HG02840 (cell line): Measurements from ENCODE around the gene EIF1AD.

Experiments used
- ATAC-seq: cut with Tn5 transposase; IDR thresholded peaks from one replicate; pipeline ENCODE4 v1.9.1; 2021; ENCODE audit warnings: mild to moderate bottlenecking, moderate library complexity, moderate number of reproducible peaks; ENCODE audit not compliant: unreplicated experiment, low FRiP score

Gene EIF1AD

DNA sequence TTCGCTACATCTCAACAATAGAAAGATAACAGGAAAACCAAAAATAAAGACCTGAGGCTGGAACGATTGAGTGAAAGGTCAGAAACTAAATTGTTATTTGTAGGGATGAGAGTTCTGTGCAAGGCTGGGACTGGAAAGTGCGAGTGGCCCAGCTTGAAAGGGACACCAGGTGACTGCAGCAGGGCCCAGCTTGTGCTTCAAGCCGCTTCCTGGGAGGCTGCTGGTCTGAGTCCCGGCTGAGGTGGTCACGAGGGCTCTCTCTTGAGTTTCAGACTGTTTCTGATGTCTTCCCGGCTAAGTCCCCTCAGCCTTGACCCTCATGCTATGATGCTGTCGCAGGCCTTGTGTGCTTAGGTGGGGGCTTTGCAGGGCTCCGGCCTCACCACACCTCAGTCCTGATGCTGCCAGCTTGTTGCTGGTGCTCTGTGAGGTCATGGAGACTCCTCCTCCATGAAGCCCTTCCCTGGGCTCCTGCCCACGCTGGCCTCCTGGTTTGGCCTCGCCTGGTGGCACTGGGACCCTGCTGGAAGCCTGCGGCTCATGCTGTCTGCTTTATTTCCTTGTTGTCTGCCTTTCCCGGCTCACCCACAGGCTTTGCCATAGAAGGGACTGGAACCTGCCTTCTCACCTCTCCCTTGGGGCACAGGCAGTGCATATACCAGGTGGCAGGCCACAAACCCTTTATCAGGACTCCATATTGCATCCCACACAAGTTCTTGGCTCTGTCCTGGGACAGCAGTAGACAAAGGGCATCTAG, 4.4 kb upstream of the EIF1AD start:
- ATAC-seq = no peak

DNA sequence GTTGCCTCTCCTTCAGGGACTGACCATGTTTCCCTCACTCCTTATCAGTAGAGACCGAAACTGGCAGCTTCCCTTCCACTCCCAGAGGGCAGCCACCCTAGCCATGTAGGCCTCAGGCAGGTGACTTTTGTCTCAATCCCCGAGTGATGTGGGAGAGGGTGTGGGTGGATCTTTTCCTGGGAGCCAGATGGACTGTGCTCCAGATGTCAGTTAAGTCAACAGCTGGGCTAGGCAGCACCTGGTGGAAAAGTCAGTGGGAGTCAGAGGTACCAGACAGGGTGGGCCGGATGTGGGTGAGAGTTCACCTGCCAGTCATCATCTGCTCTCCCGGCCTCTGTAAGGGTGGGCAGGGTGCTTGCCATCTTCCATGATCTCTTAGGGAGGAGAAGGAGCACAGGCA, 2.2 kb upstream of the EIF1AD start:
- ATAC-seq = no peak

DNA sequence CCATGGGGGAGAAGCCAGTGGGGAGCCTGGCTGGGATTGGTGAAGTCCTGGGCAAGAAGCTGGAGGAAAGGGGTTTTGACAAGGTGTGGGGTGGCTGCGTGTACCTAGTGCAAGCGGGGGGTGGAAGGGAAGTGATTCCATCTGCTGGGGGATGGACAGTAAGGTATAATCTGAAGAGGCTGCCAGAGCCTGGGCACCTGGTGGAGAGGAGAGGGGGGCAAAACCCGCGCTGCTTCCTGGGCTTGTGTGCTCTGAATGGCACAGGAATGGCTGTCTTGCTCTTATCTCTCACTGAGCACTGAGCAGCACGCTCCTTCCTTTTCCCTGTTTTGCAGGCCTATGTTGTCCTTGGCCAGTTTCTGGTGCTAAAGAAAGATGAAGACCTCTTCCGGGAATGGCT, 1.3 kb upstream of the EIF1AD start:
- ATAC-seq = no peak

DNA sequence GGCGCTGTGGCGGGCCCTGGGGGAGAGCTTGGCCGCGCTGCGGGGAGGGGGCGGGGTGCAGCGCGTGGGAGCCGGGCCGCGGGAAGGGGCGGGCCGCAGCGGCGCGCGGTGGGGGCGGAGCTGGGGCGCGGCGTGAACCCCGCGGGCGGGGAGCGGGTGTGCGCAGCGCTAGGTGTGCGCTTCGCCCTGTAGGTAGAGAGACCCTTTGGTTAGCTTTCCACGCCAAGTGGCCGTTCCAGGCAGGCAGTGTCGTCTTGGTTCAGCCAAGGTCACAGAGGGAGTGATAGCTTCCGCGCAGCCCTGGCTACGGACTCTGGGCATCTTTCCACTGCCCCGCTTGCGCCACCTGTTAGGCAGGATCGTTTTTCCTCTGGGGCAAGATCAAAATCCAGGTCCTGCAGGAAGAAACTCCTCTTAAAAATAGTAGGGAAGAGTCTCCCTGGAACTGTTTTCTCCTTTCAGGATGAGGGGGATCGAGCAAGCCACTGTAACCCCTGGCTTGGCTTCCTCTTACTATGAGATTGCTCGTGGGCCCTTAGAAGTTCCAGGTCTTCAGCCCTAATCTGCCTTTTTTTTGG, 780 bp upstream of the EIF1AD start:
- peak; percentile 36 for ATAC-seq

DNA sequence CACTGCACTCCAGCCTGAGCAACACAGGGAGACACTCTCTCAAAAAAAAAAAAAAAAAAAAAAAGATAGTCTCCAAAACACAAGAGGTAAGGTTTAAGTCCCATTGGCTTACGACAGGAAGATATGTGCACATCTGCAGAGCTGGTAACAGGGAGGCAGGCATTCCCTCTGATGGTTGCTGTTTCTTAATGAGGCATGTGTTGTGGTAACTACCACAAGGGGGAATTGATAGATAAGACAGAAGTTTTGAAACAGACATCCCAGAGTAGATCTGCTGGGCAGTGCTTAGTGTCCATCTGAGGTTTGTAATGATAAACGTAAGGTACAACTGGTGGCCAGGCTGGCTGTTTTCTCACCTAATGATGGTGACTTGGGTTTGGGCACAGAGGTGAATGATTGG, 4.7 kb downstream of the EIF1AD start:
- ATAC-seq = no peak

DNA sequence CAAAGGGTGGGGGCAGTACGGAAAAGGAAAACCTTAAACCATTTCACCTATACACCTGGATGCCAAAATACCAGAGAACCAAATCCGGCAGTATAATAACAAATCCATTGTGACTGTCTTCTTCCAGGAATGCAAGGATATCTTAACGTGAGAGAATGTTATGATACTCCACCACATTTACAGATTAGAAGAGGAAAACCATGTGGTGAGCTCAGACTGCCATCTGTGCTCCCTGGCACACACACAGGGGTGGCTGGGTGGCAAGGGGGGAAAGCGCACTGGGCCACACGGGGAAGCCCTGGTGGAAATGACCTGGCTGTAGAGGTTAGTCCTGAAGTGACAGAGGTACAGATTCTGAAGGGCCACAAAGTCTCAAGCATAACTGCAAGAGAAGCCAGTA, 9.9 kb downstream of the EIF1AD start:
- no peak for ATAC-seq

DNA sequence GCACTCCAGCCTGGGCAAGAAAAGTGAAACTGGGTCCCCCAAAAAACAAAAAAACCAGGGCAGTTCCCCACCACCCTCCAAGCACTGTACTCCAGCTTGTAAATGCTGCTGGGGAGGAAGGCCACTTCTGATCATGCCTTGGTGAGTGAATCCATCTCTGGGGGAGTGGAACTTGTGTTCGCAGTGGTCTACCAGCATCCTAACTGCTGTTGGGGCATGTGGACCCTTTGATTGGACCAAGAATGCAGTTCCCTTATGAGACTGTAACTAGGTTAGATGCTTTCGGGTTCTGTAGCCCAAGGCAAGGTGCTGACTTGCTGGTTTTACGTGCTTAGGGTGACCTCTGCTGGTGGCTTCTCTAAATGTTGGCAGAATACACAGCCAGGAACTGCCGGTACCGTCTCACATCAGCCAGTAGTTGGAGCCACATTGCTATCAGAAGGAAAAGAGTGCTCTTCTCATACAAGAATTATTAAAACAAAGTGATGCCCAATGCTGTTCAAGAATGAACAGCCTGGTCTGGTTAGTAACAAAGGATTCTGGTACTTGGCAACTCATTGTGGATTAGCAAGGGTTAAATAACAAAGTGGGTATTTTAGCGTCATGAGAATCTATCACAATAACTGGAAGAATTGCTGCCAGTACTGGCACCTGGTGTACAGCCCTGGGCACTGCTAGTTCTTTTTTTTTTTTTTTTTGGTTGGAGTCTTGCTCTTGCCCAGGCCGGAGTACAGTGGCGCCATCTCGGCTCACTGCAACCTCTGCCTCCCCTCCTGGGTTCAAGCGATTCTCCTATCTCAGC, 13.0 kb downstream of the EIF1AD start:
- ATAC-seq = peak; percentile 88

DNA sequence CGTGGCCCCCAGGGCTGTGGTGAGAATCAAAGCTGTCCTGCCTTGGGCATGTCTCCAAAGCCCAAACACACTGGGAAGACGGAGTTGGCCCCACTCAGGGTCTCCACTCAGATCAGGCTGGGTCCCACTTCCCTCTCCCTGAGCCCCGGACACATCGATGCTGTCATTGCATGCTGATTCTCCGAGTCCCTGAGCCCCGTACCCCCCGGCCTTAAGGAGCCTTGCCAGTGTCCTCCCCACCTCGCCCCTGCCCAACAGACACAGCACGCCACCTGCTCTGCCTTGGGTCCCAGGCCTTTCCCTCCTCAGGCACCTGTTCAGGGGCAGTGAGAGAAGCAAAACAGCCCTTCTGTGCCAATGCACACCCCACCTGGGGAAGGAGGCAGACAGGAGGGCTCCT, 14.6 kb downstream of the EIF1AD start:
- no peak for ATAC-seq

DNA sequence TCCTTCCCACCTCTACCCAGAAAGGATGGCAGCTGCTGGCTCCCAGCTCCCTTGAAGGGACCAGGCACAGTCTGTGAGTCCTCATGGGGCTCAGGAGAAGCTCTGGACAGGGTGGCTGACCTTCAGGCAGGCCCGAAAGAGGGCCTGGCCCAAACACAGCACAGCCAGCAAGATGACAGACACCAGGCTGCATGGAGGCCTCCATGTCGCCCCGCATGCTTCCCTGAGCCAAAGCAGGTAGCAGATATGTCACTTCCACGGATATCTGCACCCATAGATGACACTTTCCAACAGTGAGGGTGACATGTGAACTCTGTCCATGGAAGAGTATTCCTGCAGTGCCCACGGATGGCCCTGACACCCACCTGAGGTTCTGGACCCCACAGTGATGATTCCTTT, 18.4 kb downstream of the EIF1AD start:
- ATAC-seq = no peak

DNA sequence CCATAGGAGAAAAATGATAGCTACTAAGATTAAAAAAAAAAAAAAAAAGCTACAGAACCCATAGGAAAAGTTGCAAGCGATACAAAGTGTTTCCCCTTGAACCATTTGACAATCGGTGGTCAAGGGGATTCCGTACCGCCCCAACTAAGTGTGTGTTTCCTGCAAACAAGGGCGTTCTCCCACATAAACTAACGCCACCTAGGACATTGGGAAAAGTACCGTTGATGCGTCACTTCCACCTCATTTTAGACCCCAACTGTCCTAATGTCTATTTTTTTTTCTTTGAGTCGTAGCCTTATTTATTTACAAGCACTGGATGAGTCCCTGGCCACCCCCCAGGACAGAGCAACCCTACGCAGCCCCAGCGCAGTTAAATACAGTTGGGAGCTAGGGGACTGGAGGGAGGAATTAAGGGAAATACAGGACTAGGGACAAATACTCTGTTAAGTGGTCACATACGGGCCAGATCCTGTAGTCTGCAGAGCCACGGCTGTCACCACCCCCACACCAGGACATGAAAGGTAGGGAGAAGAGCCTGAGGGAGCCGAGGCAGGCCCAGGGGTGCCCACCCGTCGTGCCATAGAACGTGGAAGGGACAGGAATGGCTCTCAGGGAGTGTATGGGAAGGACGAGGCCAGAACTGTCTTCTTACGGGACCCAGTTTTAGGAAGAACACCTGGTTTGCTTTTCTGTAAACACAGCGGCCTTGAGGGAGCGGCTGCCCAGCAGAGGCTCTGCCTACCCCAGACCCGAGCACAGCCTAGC, 19.0 kb downstream of the EIF1AD start:
- no peak for ATAC-seq

DNA sequence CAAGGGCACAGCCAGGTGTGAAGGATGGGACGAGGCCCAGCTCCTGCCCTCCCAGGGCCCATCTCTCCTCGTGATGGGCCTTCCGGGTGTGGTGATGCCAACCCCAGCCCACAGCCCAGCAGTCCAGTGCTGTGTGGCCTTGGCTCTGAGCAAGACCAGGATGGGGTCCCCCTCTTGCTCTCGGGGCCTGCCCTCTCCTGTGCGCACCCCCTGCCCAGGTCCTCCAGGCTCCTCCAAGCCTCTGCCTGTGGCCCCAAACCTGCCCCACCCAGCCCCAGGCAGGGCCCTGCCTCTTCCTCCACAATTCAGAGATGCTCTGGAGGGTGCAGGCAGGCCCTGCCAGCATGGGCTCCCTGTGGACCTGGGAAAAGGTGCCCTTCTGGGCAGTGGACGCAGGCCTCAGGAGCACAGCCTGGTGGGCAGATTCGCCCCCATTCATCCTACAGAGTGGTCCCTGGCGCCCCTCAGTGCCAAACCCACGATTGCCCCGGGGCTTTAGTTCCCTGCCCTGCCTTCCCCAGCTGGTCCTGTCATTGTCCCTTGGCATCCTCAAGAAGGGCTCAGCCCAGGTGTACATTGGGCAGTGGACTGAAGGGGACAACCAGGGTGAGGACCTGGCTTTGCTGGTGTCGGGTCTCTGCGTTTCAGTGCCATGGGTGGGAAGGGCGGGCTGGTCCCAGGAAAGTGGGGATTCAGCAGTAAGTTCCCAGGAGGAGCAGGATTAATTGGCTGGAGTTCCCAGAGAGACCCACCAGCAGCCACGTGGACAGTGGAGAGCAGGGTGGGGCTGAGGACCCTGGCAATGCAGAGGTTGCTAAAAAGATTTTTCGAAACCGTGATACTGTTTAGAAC, 19.8 kb downstream of the EIF1AD start:
- no peak for ATAC-seq

DNA sequence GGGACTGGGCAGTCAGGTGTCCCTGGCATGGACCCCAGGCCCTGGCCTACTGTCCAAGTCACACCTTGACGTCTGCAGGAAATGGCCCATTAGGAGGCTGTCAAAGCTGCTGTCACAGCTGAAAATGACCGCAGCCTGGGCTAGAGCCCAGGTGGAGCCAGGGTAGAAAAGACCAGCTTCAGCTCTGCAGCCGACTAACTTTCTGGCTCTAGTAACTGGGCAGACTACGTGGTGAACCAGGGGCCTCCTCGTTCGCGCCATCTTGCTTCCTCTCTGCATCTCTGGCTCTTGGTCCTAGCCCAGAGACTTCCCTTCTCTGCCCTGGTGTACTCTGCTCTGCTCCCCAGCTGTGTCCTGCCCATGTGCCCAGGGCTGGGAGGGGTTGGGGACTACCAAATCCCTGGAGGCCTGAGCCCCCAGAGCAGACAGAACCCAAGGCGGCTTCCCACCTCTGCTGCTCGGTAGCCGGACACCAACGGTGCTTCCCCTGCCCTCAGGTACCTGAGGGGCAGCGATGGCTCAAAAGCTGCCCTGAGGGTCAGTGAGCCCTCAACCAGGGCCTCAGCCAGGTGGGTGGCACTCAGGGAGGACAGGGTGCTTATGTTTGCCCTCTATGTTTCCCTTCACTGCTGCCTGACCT, 20.7 kb downstream of the EIF1AD start:
- ATAC-seq = no peak

DNA sequence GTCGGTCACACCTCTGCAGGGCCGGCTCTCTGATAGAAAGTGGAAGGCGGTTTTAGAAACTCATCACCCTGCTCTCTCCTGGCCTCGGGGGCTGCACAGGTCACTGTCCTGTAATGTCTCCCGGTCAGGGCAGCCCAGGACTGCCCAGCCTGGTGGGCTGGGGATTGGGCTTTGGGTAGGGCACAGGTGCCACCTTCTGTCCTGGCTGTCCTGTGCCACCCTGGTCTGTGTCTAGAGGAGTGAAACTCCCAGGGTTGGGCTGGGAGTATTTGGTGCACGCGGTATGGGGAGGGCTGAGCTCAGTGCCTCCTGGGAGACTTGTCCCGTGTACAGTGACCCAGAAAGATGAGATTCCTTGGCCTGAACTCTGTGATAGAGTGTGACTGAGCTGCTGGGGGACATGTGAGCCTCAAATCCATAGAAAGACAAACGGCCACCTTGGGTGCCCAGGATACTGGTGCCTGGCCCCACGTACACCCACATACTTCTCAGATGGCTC, 22.6 kb downstream of the EIF1AD start:
- no peak for ATAC-seq

DNA sequence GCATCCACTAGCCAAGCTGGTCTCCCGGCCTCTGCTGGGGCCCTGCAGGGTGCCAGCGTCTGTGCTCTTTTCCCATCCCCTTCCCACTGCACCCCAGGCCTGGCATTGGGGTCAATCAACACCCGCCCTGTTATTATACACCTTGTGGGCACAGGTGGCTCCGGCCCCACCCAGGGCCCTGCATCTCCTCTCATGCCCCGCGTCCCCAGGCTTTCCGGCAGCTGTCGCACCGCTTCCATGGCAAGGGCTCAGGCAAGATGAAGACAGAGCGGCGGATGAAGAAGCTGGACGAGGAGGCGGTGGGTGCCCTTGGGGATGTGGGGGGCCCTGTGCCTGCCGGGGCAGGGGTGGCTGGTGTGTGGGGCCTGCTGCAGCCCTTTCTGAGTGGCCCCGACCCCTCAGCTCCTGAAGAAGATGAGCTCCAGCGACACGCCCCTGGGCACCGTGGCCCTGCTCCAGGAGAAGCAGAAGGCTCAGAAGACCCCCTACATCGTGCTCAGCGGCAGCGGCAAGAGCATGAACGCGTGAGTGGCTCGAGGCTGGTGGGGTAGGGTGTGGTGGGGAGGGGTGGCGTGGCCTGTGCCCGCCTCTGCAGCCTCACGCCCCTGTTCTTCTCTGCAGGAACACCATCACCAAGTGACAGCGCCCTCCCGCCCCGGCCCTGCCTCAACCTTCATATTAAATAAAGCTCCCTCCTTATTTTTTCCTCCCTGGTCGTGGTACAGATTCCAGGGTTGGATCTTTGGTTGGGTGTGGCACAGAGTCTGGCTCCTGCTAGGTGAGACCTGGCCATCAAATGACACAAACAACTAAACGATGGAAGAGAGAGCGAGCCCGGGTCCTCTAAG, 23.3 kb downstream of the EIF1AD start:
- ATAC-seq = no peak

DNA sequence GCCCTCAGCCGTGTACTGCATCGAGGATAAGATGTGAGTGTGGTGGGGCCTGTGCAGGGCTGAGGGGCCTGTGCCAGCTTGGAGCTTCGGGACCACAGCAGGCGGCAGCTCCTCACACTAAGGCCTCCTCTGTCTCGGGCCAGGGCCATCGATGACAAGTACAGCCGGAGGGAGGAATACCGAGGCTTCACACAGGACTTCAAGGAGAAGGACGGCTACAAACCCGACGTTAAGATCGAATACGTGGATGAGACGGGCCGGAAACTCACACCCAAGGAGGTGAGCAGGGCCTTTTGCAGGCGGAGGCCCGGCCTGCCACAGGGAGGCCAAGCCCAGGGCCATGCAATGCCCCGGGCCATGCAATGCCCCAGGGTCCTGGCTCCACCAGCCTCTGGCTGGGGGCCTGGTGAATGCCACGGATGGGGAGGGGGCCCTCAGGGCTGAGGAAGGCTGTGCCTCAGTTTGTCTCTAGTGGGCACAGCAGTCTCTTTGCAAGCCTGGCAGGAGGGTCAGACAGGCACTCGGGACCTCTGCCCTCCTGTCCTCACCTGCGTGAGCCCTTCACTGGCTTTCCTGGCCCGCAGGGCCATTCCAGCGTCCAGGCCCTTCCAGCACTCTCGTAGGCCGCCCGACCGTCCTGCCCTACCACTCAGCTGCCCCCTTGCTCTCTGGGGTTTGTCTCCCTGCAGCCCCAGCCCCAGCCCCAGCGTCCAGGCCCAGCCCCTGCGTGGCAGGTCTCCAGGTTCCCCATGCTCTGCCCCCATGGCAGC, 24.2 kb downstream of the EIF1AD start:
- no peak for ATAC-seq

DNA sequence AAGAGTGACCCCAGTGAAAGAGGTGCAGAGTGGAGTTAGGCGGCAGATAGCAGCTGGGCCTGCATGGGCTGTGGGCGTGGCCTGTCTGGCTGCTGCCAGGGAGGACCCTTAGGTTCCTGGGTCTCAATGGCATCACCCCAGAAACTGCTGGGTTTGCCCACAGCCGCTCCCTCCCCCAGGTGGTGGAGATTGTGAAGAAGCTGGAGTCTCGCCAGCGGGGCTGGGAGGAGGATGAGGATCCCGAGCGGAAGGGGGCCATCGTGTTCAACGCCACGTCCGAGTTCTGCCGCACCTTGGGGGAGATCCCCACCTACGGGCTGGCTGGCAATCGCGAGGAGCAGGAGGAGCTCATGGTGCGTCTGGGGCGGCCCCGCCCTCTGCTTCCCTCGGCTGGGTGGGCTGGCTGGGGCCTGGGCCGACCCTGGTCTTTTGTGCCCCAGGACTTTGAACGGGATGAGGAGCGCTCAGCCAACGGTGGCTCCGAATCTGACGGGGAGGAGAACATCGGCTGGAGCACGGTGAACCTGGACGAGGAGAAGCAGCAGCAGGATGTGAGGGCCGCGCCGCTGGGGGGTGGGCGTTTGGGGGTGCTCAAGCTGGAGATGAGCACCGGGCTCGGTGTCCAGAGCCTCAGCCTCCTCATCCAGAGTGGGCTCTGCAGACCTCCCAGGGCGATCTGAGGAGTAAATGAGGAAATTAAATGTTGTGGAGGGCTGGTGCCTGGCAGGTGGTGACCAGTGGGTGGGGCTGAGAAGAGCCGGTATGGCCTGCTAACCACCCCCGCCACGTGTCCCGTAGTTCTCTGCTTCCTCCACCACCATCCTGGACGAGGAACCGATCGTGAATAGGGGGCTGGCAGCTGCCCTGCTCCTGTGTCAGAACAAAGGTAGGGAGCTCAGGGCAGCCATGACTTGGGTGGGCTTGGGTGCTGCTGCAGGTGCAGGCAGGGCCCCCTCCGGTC, 25.5 kb downstream of the EIF1AD start:
- ATAC-seq = no peak

DNA sequence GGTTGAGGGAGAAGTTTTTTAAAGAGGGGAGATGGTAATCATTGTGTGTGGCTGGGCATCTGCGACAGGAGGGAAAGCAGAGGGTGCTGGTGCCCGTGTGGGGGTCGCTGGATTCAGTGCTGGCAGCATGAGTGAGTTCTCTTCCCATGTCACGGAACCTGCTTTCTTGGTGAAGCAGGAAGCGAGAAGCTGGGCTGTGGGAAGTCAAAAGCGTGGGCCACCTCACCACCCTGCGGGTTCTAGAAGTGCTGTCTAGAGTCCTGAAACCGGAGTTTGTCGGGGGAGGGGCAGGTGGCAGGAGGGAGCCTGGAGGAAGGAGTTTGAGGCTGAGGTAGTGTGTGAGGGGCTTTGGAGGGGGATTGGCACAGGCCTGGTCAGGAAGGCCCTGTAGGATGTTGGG, 26.2 kb downstream of the EIF1AD start:
- no peak for ATAC-seq
